K562 treated with DMSO at 1 percent for 24 hours (cell line): ENCODE data around the gene TRMT112. TPM values are rescaled to one million over a fixed set of nuclear protein-coding genes. Genes with fewer than 3 reads are reported as not detected.

Experiments used
- total RNA-seq: library from RNA; unstranded; fragments of 300-600 nt; gene quantifications from 2 replicates; pipeline ENCODE4 v1.2.3, GENCODE V29; 2022; ENCODE audit warnings: low read depth; ENCODE audit not compliant: insufficient read depth

The TRMT112 gene
- total RNA-seq: 362 and 373 TPM in 2 replicates

DNA sequence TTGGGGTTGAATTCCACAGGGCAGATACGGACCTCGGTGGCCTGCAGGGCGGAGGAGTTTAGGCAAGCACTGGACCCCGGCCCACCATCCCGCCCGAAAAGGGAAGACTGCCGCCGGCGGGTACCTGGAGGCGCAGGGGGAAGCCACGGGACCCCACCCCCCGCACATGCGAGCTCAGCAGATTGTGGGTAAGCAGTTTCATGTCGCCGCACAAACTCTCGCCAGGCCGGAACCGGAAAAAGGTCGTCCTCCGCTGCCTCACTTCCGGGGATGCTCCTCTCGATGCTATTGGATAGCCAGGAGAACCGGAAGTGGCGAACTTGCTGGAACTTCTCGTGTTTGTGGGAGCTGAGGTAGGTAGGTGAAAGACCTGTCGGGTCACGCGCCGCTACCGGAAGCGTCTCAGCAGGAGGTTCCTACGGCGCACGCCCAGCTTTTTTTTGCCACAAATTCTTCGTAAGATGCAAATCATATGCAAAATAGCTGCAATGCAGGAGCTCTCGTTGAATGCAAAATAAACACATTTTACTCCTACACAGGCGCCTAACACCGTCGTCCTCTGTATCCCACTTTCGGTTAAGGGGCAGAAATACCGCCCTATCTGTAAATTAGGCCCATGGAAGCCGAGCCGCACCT is at the start of gene TRMT112:
TSS of gene TRMT112 (minus strand) at position 235 of the 636 bp plus-strand sequence. CDS start at position 202, 33 bp downstream.

DNA sequence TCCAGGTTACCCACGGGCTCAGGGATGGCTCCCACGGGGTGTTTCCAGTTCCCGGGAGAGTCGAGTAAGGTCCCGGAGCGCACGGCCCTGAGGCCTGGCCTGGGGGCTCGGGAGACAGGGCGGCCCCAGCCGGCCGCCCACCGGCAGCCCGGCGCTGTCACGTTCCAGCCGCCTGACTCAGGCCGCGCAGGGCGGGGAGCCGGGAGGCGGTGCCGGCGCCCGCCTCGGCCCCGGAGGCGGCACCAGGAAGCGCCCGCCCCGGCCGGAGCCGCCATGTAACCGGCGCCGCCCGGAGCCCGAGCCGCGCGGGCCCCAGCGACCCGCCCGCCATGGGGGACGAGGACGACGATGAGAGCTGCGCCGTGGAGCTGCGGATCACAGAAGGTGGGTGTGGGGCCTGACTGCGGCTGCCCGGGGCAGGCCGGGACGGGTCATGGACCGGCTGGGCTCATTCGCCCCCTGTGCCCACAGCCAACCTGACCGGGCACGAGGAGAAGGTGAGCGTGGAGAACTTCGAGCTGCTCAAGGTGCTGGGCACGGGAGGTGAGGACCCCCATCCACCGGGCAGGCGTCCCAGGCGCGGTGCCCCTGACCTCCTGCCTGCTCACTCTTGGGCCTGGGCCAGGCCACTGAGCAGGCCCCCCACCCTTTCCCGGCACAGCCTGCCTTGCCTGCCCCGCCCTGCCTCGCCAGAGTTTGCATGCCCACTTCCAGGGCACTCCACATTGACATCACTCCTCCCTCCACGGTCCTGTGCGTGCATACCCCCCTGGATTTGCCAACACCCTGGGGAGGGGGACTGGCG is 41.8 kb upstream of the TRMT112 start, which contains the start of gene RPS6KA4:
TSS of gene RPS6KA4 (plus strand) at position 256 of the 805 bp plus-strand sequence. CDS start at position 330, 74 bp downstream.

DNA sequence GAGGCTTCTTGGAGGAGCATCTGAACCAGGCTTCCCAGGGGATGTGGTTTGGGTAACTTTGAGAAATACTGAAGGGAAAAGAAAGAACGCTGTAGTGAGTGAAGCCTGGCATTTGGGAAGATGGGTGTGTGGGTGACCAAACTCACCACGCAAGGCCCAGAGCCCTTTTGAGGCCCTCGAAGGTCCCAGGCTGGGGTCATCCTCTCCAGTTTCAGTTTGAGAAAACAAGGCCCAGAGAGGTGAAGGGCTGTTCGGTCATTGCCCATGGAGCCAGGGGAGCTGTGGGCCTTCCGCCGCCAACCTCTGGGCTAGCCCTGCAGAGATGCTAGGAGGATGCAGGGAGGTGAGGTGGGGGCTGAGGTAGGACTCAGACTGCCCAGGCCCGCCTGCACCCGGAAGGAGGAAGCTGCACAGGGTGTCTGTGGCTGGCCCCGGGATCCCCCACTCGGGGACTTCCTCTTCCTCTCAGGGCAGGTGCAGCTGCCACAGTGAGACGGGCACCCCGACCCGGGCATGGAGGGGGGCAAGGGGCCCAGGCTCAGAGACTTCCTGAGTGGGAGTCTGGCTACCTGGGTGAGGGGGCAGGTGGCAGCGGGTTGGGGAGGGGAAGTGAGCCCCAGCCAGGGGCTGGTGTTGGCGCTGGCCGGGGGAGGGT is 22.5 kb upstream of the TRMT112 start, which contains the start of gene CCDC88B:
TSS of gene CCDC88B (plus strand) at position 451 of the 655 bp plus-strand sequence. CDS start at position 514, 63 bp downstream.

GRCh38 chr11:64317961-64318765 is 804 bp upstream of the TRMT112 start, which contains the start of gene PRDX5:
PRDX5 (plus strand) TSS chr11:64318121; CDS start chr11:64318216, 95 bp downstream.

GRCh38 chr11:64305075-64305690 is 12.2 kb downstream of the TRMT112 start, which contains the start of gene ESRRA:
ESRRA (plus strand) TSS chr11:64305524; CDS start chr11:64307180, 1,656 bp downstream.

DNA sequence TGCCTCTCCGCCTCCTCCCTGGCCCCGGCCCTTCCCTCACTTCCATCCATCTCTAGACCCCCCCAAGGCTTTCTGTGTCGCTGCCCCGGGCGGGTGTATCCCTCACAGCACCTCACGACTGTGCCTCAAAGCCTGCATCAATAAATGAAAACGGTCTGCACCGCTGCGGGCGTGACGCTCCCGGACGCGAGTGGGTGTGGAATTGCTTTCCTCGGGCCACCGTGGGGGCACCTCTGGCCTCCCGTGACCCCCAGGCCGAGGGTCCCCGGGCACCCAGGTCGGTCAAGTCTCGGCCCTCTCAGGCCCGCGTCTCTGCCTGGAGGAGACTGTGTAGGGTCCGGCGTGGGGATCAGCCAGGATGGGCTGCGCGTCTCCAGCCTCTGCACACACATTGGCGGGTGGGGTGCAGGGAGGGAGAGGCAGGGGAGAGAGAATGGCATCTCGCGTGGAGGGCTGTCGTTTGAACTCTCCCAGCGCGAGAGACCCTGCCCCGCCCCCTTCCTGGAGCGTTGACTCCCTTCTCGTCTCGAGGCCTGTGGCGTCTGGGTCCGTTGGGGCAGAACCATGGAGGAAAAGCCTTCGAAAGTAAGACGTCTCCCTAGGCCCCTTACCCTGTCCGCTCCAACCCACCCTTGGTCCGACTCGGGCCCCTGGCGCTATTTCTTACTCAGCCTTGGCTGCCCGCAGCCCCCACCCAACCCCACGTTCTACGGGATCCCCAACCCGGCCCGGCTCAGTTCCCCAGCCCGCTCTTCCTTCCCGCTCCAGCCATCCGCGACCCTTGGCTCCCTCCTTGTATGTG is 17.3 kb downstream of the TRMT112 start, which contains the start of gene CATSPERZ:
TSS of gene CATSPERZ (plus strand) at position 512 of the 802 bp plus-strand sequence. CDS start at position 565, 53 bp downstream.

DNA sequence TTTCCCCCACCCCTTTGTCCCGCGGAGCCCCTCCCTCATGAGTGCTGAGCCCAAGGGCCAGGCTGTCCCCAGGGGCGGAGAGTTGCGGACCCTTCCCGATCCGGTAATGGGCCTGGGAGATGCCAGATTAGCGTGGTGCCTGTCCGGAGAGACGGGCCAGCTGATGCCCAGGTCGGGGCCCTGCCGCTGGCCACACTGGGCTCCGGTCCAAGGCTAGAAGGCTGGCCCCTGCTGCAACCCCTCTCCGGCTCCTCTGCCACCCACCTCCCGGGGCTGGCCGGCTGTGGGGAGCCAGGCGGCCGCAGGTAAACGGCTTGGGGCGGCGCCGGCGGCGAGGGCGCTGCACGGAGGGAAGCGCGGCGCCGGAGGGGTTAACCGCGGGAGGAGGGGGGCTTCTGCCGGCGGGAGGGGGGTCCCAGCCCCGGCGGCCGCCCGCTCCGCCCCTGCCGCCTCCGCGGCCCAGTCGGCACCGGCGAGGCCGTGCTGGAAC is 26.1 kb downstream of the TRMT112 start, which contains the start of gene KCNK4:
TSS of gene KCNK4 (plus strand) at position 41 of the 490 bp plus-strand sequence. CDS start 1,717 bp downstream, outside the sequence.

DNA sequence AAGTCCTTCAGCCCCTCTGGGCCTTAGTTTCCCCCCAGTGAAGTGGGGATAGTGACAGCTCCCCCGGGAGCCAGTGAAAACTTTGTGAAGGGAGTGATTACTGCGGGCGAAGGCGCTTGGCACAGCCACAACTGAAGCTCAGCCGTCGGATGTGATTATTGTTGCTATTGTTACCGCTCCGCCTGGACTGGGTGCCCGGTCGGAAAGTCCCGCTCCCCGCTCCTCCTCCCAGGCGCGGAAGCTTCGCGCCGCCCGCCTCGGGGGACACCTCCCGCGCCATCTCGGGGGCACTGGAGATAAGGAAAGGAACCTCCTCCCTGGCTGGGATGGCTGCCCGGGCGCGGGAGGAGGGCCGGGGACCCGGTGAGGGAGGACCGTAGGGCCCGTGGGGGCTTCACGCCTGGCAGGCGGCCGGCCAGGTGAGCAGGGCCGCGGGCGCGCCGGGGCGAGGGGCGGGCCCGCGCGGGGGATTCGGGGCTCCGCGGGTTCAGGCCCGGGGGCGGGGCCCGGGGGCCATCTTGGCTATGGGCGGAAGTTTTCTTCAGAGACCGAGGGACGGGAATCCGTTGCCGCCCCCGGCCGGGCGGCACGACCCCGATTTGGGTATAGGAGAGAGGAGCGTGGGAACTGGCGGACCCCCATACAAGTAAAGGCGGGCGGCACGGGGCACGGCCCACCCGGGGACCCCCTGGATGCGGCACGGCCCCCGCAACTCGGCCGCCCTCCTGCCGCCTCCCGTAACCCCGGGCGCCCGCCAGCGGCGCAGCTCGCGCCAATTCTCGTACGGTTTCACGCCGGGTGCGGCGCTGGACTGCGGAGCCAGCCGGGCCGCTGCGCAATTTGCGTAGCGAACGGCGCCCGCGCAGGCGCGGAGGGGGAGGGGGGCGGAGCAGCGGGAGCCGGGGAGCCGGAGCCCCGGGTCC is 32.1 kb downstream of the TRMT112 start, which contains the start of gene GPR137:
TSS of gene GPR137 (plus strand) at position 887 of the 923 bp plus-strand sequence. CDS start 677 bp downstream, outside the sequence.

DNA sequence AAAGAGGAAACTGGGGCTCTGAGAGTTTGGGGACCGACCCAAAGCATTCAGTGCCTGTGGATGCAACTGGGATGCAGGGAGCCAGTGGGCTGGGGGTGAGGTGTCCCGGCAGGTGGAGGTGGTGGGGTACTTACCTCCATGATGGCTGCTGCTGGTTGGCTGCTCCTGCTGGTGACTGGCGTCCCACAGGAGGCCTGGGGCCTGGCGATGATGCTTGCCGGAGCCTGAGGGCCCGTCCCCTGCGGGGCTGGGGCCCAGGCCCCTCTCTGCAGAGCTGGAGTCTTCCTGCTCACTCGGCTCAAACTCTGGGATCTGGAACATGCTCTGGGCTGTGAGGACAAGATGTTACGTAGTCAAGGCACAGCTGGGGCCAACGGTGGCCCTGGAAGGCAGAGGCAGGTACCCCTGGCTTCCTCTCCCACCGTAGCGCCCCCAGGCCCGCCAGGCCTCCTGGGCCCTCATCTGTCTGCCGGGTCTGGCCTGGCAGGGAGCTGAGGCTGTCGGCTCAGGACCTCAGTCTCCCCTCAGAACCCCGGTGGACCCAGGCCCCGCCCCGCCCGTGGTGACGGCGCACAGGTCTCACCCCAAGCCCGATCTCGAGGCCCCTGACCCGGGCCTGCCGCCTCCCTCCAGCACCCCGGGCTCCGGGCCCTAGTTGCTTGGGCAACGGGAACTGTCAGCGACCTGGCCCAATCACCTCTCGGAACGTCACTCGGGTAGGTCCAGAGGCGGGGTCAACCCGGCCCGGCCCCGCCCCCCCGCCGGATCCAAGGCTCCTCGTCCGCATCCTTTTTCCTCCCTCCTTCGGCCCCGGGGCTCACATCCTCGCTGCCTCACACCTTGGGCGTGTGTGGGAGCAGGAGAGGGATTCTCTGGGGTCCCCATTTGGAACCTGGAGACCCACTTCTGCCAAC is 33.1 kb downstream of the TRMT112 start, which contains the start of gene BAD:
TSS of gene BAD (minus strand) at position 618 of the 914 bp plus-strand sequence. CDS start at position 321, 297 bp downstream.

Other genes starting within 250 kb of the TRMT112 start
- 74.0 and 92.1 TPM in 2 replicates for gene MACROD1, start 151.4 kb downstream of the TRMT112 start, total RNA-seq
- 258 and 264 TPM in 2 replicates for gene STIP1, start 131.4 kb downstream of the TRMT112 start, total RNA-seq
- 99.5 and 134 TPM in 2 replicates for gene FERMT3, start 110.8 kb downstream of the TRMT112 start, total RNA-seq
- 72.1 and 77.0 TPM in 2 replicates for gene TRPT1, start 91.4 kb downstream of the TRMT112 start, total RNA-seq
- gene NUDT22, start 91.3 kb downstream of the TRMT112 start, total RNA-seq: 101 and 111 TPM in 2 replicates
- 89.8 and 99.8 TPM in 2 replicates for gene DNAJC4, start 87.0 kb downstream of the TRMT112 start, total RNA-seq
- gene VEGFB, start 83.0 kb downstream of the TRMT112 start, total RNA-seq: 94.9 and 104 TPM in 2 replicates
- 137 and 160 TPM in 2 replicates for gene FKBP2, start 76.5 kb downstream of the TRMT112 start, total RNA-seq
- gene PPP1R14B, start 70.6 kb downstream of the TRMT112 start, total RNA-seq: 132 and 144 TPM in 2 replicates
- 31.5 and 33.2 TPM in 2 replicates for gene PLCB3, start 66.0 kb downstream of the TRMT112 start, total RNA-seq
- 91.4 and 115 TPM in 2 replicates for gene BAD, start 32.9 kb downstream of the TRMT112 start, total RNA-seq
- 72.8 and 80.0 TPM in 2 replicates for gene GPR137, start 31.7 kb downstream of the TRMT112 start, total RNA-seq
- not detected in 2 replicates for gene KCNK4, start 26.3 kb downstream of the TRMT112 start, total RNA-seq
- 1.5 and 3.7 TPM in 2 replicates for gene CATSPERZ, start 17.2 kb downstream of the TRMT112 start, total RNA-seq
- 92.4 and 101 TPM in 2 replicates for gene ESRRA, start 12.0 kb downstream of the TRMT112 start, total RNA-seq
- 542 and 543 TPM in 2 replicates for gene PRDX5, start 562 bp upstream of the TRMT112 start, total RNA-seq
- gene CCDC88B, start 22.6 kb upstream of the TRMT112 start, total RNA-seq: 16.6 and 17.1 TPM in 2 replicates
- 30.9 and 35.9 TPM in 2 replicates for gene RPS6KA4, start 41.6 kb upstream of the TRMT112 start, total RNA-seq
- gene SLC22A11, start 238.4 kb upstream of the TRMT112 start, total RNA-seq: 0.24 TPM in 1 of 2 replicates, not detected in the other